Loucy (cell line): Measurements from ENCODE around the gene RHBDL3.

Experiments used
- CTCF ChIP-seq: fragments of 200-600 bp; sonication (generic); conservative IDR thresholded peaks from 2 replicates; pipeline ENCODE4 v1.5.1; 2014; ENCODE audit warnings: mild to moderate bottlenecking, antibody characterized with exemption, low read length
- EZH2phosphoT487 ChIP-seq: fragments of 200-600 bp; IDR thresholded peaks from 2 replicates; pipeline ENCODE4 v1.6.1; 2018; ENCODE audit warnings: antibody characterized with exemption, mild to moderate bottlenecking, moderate library complexity, borderline replicate concordance

GRCh38 chr17:32349854-32350665 is 84.4 kb downstream of the RHBDL3 start, which contains the start of gene ZNF207:
- no peak for TF ChIP-seq CTCF
- TF ChIP-seq EZH2phosphoT487: no peak
